Vagina (tissue), 2 donors: ENCODE data around the gene ODAD2.
"Not testable (repeated sequence)": the region's sequence is repeated elsewhere in the genome, so short reads cannot be mapped to it uniquely, and the experiment has no call there.

Experiments used
- POLR2A ChIP-seq, 2 donors: fragments of 450-650 bp; IDR thresholded peaks; one replicate each; pipeline ENCODE4 v1.6.1; 2017; ENCODE audit warnings: antibody characterized with exemption in 2 of 2, mild to moderate bottlenecking in 2 of 2, moderate library complexity in 2 of 2
- POLR2AphosphoS5 ChIP-seq, 2 donors: sonication (generic); formaldehyde crosslinking; IDR thresholded peaks; one replicate each; pipeline ENCODE4 v1.9.0; 2017; ENCODE audit warnings: antibody characterized with exemption in 2 of 2, mild to moderate bottlenecking in 2 of 2, low read depth in 1 of 2; ENCODE audit not compliant: insufficient read depth in 1 of 2
- TF ChIP-seq, protein P1 (sequence below), 3 experiments: fragments of 450-650 bp in 2 of 3; fragments of 200-600 bp in 1 of 3; sonication (generic) in 1 of 3; IDR thresholded peaks; one replicate each; pipeline ENCODE4 v1.5.1; 2017 to 2019; ENCODE audit warnings: antibody characterized with exemption in 3 of 3, mild to moderate bottlenecking in 2 of 3, moderate library complexity in 2 of 3

DNA sequence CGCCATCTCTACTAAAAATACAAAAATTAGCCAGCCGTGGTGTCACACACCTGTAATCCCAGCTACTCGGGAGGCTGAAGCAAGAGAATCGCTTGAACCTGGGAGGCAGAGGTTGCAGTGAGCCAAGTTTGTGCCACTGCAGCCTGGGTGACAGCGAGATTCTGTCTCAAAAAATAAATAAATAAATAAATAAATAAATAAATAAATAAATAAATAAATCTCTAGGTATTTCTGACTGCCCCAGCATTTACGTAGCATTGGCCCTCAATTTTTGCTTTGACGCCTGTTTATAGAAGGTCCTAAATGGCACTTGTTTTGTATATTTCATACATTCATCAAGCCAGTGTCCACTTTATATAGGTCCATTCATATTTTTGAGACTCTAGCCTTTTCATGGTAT lies 28.9 kb downstream of the ODAD2 start:
- TF ChIP-seq, protein P1, sequence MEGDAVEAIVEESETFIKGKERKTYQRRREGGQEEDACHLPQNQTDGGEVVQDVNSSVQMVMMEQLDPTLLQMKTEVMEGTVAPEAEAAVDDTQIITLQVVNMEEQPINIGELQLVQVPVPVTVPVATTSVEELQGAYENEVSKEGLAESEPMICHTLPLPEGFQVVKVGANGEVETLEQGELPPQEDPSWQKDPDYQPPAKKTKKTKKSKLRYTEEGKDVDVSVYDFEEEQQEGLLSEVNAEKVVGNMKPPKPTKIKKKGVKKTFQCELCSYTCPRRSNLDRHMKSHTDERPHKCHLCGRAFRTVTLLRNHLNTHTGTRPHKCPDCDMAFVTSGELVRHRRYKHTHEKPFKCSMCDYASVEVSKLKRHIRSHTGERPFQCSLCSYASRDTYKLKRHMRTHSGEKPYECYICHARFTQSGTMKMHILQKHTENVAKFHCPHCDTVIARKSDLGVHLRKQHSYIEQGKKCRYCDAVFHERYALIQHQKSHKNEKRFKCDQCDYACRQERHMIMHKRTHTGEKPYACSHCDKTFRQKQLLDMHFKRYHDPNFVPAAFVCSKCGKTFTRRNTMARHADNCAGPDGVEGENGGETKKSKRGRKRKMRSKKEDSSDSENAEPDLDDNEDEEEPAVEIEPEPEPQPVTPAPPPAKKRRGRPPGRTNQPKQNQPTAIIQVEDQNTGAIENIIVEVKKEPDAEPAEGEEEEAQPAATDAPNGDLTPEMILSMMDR (IDR thresholded peaks at IDR 0.05): not testable (repeated sequence)
- not testable (repeated sequence) for TF ChIP-seq POLR2AphosphoS5 (IDR thresholded peaks at IDR 0.05; ENCODE audit: insufficient read depth in 1 of 2, low read depth in 1 of 2); POLR2A (IDR thresholded peaks at IDR 0.05)
